Chondrocyte (in vitro differentiated cells): ENCODE measurements around the gene ATN1. TPM values are rescaled to one million over a fixed set of nuclear protein-coding genes. Genes with fewer than 3 reads are reported as not detected.
A peak's percentile ranks its signal among the peaks of the same experiment; 100 is the strongest.

Source experiments
- DNase-seq: peaks from one replicate; pipeline ENCODE4 v3.0.0; 2021; ENCODE audit warnings: mixed read lengths, low spot score
- H3K27ac Mint-ChIP-seq: one replicate; pipeline ENCODE4 v1.8.0; 2021; ENCODE audit warnings: mild to moderate bottlenecking, moderate library complexity, mixed read lengths; ENCODE audit not compliant: unreplicated experiment
- H3K27me3 Mint-ChIP-seq: 2 replicates; pipeline ENCODE4 v1.8.0; 2021; ENCODE audit warnings: low read depth, mixed read lengths
- H3K36me3 Mint-ChIP-seq: 2 replicates; pipeline ENCODE4 v1.8.0; 2021; ENCODE audit warnings: low read depth, mixed read lengths
- H3K4me1 Mint-ChIP-seq: 2 replicates; pipeline ENCODE4 v1.8.0; 2021; ENCODE audit warnings: low read depth, mild to moderate bottlenecking, mixed read lengths
- H3K4me3 Mint-ChIP-seq: one replicate; pipeline ENCODE4 v1.8.0; 2021; ENCODE audit warnings: mild to moderate bottlenecking, moderate library complexity, mixed read lengths; ENCODE audit not compliant: unreplicated experiment
- H3K9me3 Mint-ChIP-seq: 2 replicates; pipeline ENCODE4 v1.8.0; 2021; ENCODE audit warnings: low read depth, mixed read lengths
- CTCF ChIP-seq: fragments of 200-600 bp; sonication (generic); IDR thresholded peaks from 2 replicates; pipeline ENCODE4 v1.5.0; 2021; ENCODE audit warnings: antibody characterized with exemption, mild to moderate bottlenecking, moderate library complexity
- total RNA-seq: library from RNA; stranded (reverse); gene quantifications from 3 replicates; pipeline ENCODE4 v1.2.1, GENCODE V29; 2021

Gene ATN1
- total RNA-seq, 1 donor from 2014 or later: 103 TPM

- peaks cover 8% of the 10 kb centered on the region for H3K36me3 Mint-ChIP-seq
- no peak for TF ChIP-seq CTCF
- H3K27me3 Mint-ChIP-seq: no peaks in the 10 kb centered on the region
- no peak overlapping the region for H3K4me3 Mint-ChIP-seq
- H3K4me1 Mint-ChIP-seq: peaks cover 15% of the 10 kb centered on the region
- no peak overlapping the region for H3K27ac Mint-ChIP-seq
- no peaks in the 10 kb centered on the region for H3K9me3 Mint-ChIP-seq
- no peak for DNase-seq
Observed at GRCh38 chr12:6963016-6963731, 35.4 kb downstream of the ATN1 start.

GRCh38 chr12:6963791-6964413 is 36.1 kb downstream of the ATN1 start:
- Mint-ChIP-seq H3K4me3 (no peak overlapping the region), H3K36me3 (peaks cover 11% of the 10 kb centered on the region), H3K27me3 (no peaks in the 10 kb centered on the region), H3K27ac (peak overlapping the region; percentile 61), H3K4me1 (peaks cover 19% of the 10 kb centered on the region), H3K9me3 (no peaks in the 10 kb centered on the region)
- TF ChIP-seq CTCF: no peak
- no peak for DNase-seq

- Mint-ChIP-seq H3K4me1 (peaks cover 21% of the 10 kb centered on the region), H3K36me3 (peaks cover 14% of the 10 kb centered on the region), H3K27ac (peak overlapping the region; percentile 74), H3K9me3 (no peaks in the 10 kb centered on the region), H3K27me3 (no peaks in the 10 kb centered on the region), H3K4me3 (no peak overlapping the region)
- no peak for DNase-seq
- TF ChIP-seq CTCF: no peak
Observed at GRCh38 chr12:6964605-6965025, 36.9 kb downstream of the ATN1 start.

DNA sequence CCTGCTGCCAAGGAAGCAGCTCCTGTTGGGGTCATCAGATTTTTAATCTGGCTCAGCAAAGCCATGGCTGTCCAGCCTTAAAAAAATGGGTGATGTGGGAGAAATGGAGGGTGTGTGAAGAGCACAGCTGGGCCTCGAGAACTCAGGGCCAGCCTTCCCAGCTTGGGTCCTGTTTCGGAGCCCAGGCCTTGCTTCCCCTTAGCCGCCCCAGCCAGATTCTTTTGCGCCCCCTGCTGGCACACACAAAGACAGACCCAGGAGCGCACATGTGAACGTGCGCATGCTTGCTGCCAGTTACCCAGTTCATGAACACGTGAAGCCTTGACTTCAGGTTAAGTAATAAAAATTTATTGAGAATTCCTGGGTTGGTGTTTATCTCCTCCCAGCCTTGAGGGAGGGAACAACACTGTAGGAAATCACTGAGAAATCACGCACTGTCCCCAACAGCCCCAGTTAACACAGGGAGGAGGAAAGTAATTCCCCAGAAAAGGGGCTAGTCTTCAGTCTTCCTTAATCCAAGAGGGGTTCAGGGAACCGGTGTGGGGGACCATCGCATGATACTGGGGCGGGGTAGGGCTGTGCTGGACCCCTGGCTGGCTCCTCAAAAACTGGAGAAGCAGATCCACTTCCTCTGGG is 37.4 kb downstream of the ATN1 start:
- Mint-ChIP-seq H3K4me1 (peaks cover 24% of the 10 kb centered on the region), H3K36me3 (peaks cover 14% of the 10 kb centered on the region), H3K4me3 (no peak overlapping the region), H3K9me3 (no peaks in the 10 kb centered on the region), H3K27ac (peak overlapping the region; percentile 81), H3K27me3 (no peaks in the 10 kb centered on the region)
- TF ChIP-seq CTCF: peak; percentile 93
- DNase-seq: no peak

GRCh38 chr12:6965714-6966113 is 38.0 kb downstream of the ATN1 start:
- DNase-seq: no peak
- TF ChIP-seq CTCF: no peak
- no peaks in the 10 kb centered on the region for H3K27me3 Mint-ChIP-seq
- H3K4me3 Mint-ChIP-seq: no peak overlapping the region
- H3K27ac Mint-ChIP-seq: no peak overlapping the region
- peaks cover 14% of the 10 kb centered on the region for H3K36me3 Mint-ChIP-seq
- H3K4me1 Mint-ChIP-seq: peaks cover 25% of the 10 kb centered on the region
- H3K9me3 Mint-ChIP-seq: no peaks in the 10 kb centered on the region
